Esophagus squamous epithelium (tissue), 5 donors: ENCODE results near the gene CHST10. TPM values are rescaled to one million over a fixed set of nuclear protein-coding genes. Genes with fewer than 3 reads are reported as not detected.

Experiments
- DNase-seq: peaks from one replicate; lab custom pipeline; 2025; lab: John Stamatoyannopoulos, UW
- H3K27ac ChIP-seq, 4 donors: fragments of 200-600 bp; sonication (generic); one replicate each; pipeline ENCODE4 v1.5.1; 2016 to 2019; ENCODE audit warnings: mild to moderate bottlenecking in 1 of 4
- H3K27me3 ChIP-seq, 4 donors: fragments of 200-600 bp; sonication (generic); 1 replicate in 3 of 4; 2 replicates in 1 of 4; pipeline versions ENCODE4 v1.5.1 to v1.6.0; 2017 to 2021; ENCODE audit warnings: antibody characterized with exemption in 1 of 4
- H3K36me3 ChIP-seq, 3 donors: fragments of 200-600 bp; sonication (generic); one replicate each; pipeline ENCODE4 v1.5.1; 2016 to 2019
- H3K4me1 ChIP-seq, 3 donors: fragments of 200-600 bp; sonication (generic); one replicate each; pipeline ENCODE4 v1.5.1; 2017 to 2019
- H3K4me3 ChIP-seq, 4 donors: fragments of 200-600 bp; sonication (generic); 1 replicate in 3 of 4; 2 replicates in 1 of 4; pipeline ENCODE4 v1.5.1; 2016 to 2019; ENCODE audit warnings: mild to moderate bottlenecking in 2 of 4, moderate library complexity in 1 of 4
- H3K9me3 ChIP-seq, 3 donors: fragments of 200-600 bp; sonication (generic); one replicate each; pipeline ENCODE4 v1.5.1; 2016 to 2019
- POLR2A ChIP-seq, 4 donors: fragments of 450-650 bp; IDR thresholded peaks; one replicate each; pipeline ENCODE4 v1.6.1; 2017; ENCODE audit warnings: antibody characterized with exemption in 4 of 4, mild to moderate bottlenecking in 4 of 4, moderate library complexity in 3 of 4
- WGBS, 2 donors: methylation state at CpG; one replicate each; pipeline ENCODE4 v1.1.5; 2018; 5-methylcytosine and 5-hydroxymethylcytosine counted together
- intact Hi-C: fragments of 100-400 bp; cut with DNase I; formaldehyde crosslinking; loops from one replicate; pipeline ENCODE4 v1.15.0; 2022
- total RNA-seq, 4 donors: library from RNA; depleted of rRNA; stranded (reverse); fragments of >200 nt; gene quantifications; one replicate each; pipeline ENCODE4 v1.1.0, GENCODE V29; 2016
- TF ChIP-seq, protein P1 (sequence below), 6 experiments: fragments of 450-650 bp in 4 of 6; fragments of 200-600 bp in 2 of 6; sonication (generic) in 2 of 6; IDR thresholded peaks; one replicate each; pipeline ENCODE4 v1.5.1; 2016 to 2019; ENCODE audit warnings: antibody characterized with exemption in 6 of 6, mild to moderate bottlenecking in 4 of 6, moderate library complexity in 4 of 6
- donor health status: DM: yes; HTN: yes; CAD: no.

Gene CHST10
- total RNA-seq, 4 donors from 2014 or later, result 0.53 to 7.0 (median 3.2) TPM

DNA sequence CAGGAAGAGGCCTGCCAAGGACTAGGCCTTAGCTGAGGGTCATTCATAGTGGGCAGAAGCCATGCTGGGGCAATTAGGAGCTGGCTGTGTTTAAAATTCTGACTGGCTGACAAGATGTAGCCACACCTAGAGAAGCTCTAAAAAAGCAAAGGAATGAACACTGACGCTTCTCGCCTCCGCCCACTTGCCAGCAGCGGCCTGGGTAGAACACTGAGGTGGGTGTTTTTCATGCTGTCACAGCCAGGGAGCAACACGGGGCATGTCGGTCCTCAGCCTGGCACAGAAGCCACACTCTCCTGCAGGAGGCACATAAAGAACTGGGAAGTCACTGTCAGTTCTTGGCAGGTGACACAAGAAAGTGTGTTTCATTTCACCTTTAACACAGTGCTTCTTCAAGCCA lies 10.4 kb downstream of the CHST10 start:
- DNase-seq, result no peak
- no peak overlapping the region for H3K4me3 ChIP-seq
- TF ChIP-seq, protein P1, sequence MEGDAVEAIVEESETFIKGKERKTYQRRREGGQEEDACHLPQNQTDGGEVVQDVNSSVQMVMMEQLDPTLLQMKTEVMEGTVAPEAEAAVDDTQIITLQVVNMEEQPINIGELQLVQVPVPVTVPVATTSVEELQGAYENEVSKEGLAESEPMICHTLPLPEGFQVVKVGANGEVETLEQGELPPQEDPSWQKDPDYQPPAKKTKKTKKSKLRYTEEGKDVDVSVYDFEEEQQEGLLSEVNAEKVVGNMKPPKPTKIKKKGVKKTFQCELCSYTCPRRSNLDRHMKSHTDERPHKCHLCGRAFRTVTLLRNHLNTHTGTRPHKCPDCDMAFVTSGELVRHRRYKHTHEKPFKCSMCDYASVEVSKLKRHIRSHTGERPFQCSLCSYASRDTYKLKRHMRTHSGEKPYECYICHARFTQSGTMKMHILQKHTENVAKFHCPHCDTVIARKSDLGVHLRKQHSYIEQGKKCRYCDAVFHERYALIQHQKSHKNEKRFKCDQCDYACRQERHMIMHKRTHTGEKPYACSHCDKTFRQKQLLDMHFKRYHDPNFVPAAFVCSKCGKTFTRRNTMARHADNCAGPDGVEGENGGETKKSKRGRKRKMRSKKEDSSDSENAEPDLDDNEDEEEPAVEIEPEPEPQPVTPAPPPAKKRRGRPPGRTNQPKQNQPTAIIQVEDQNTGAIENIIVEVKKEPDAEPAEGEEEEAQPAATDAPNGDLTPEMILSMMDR (IDR thresholded peaks at IDR 0.05), result no peak
- no peak for TF ChIP-seq POLR2A (IDR thresholded peaks at IDR 0.05)
- no peaks in the 10 kb centered on the region for H3K9me3 ChIP-seq
- no peaks in the 10 kb centered on the region for H3K27me3 ChIP-seq
- H3K27ac ChIP-seq, result no peak overlapping the region
- intact Hi-C loops, result no loop called here
- no peaks in the 10 kb centered on the region for H3K4me1 ChIP-seq
- 41 to 59% methylated on average over 6 of the region's 6 CpGs for WGBS, 2 donors
- peaks cover 0 to 49% (median 7%) of the 10 kb centered on the region in 3 donors for H3K36me3 ChIP-seq

- no peaks in the 10 kb centered on the region for H3K27me3 ChIP-seq
- TF ChIP-seq, protein P1 (IDR thresholded peaks at IDR 0.05), result no peak
- TF ChIP-seq POLR2A (IDR thresholded peaks at IDR 0.05), result no peak
- H3K27ac ChIP-seq, result no peak overlapping the region
- H3K4me1 ChIP-seq, result no peaks in the 10 kb centered on the region
- DNase-seq, result no peak
- WGBS, 2 donors, result 92 to 100% methylated on average over 2 to 4 of the region's 5 CpGs
- intact Hi-C loops, result no loop called here
- H3K36me3 ChIP-seq, result peaks cover 0 to 51% (median 7%) of the 10 kb centered on the region in 3 donors
- no peaks in the 10 kb centered on the region for H3K9me3 ChIP-seq
- H3K4me3 ChIP-seq, result no peak overlapping the region
Observed at GRCh38 chr2:100406120-100406508, 11.4 kb downstream of the CHST10 start.

DNA sequence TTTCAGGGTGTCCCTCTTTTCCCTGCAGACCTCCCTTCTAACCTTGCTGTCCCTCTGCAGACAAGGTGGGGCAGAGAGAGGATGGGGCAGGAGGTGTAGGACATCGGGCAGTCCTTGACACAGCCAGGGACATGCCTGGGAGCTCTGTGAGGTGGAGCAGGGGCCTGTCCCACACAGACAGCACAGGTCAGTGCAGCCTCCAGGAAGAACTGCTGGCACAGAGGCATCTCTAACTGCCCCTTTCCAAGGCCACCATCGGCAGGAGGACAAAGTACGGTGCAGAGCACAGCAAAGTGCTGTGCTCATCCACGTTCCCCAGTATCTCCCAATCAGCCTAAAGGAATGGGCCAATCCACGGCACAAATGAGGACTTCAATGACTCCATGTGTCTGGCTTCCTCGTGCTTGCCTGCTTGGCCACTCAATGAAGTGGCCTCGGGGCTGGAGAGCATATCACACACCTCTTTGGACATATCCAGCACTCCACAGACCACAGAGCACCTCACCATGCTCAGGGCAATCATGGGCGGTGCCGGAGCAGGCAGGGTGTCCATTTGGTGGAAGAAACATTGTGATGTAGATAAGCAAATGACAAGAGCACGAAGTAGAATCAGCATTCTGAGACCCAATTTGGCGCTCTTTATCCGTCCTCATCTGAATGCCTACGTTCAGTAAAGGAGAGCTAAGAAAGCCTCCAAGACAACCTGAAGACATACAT lies 11.9 kb downstream of the CHST10 start:
- Histone ChIP-seq H3K4me3 (no peak overlapping the region), H3K9me3 (no peaks in the 10 kb centered on the region), H3K27me3 (no peaks in the 10 kb centered on the region), H3K36me3 (peaks cover 0 to 51% (median 7%) of the 10 kb centered on the region in 3 donors), H3K27ac (no peak overlapping the region), H3K4me1 (no peaks in the 10 kb centered on the region)
- intact Hi-C loops, result no loop called here
- TF ChIP-seq, protein P1 (IDR thresholded peaks at IDR 0.05), result no peak
- no peak for TF ChIP-seq POLR2A (IDR thresholded peaks at IDR 0.05)
- DNase-seq, result no peak
- WGBS, 2 donors, result 87 to 94% methylated on average over 10 to 11 of the region's 13 CpGs

GRCh38 chr2:100404411-100404810 lies 13.1 kb downstream of the CHST10 start:
- Histone ChIP-seq H3K9me3 (no peaks in the 10 kb centered on the region), H3K27ac (no peak overlapping the region), H3K4me1 (no peaks in the 10 kb centered on the region), H3K27me3 (no peaks in the 10 kb centered on the region), H3K4me3 (no peak overlapping the region), H3K36me3 (peaks cover 0 to 51% (median 7%) of the 10 kb centered on the region in 3 donors)
- 83 to 97% methylated on average over 7 of the region's 7 CpGs for WGBS, 2 donors
- intact Hi-C loops, result no loop called here
- TF ChIP-seq, protein P1 (IDR thresholded peaks at IDR 0.05), result no peak
- no peak for TF ChIP-seq POLR2A (IDR thresholded peaks at IDR 0.05)
- no peak for DNase-seq

DNA sequence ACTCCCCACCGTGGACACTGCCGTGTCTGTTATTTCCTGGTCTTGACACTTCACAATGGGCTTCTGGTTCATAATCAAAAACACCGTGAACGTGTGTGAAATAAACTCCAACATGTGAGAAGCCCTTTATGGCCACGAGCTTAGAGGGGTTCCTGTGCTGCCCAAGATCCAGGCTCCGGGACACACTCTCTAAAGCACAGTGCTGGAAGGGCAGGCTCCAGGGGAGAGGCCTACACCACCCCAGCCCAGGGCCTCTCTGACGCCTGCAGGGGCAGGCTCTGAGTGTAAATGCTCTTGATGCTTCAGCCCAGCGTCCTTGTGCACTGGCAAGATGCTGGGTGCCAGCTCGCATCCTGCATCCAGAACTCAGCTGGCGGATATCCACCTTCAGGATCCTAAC lies 13.7 kb downstream of the CHST10 start:
- H3K9me3 ChIP-seq, result no peaks in the 10 kb centered on the region
- H3K36me3 ChIP-seq, result peaks cover 0 to 48% (median 7%) of the 10 kb centered on the region in 3 donors
- H3K27me3 ChIP-seq, result no peaks in the 10 kb centered on the region
- intact Hi-C loops, result no loop called here
- no peak overlapping the region for H3K4me3 ChIP-seq
- H3K27ac ChIP-seq, result no peak overlapping the region
- H3K4me1 ChIP-seq, result no peaks in the 10 kb centered on the region
- WGBS, 2 donors, result 68 to 85% methylated on average over 6 to 7 of the region's 10 CpGs
- DNase-seq, result no peak
- TF ChIP-seq POLR2A (IDR thresholded peaks at IDR 0.05), result no peak
- TF ChIP-seq, protein P1 (IDR thresholded peaks at IDR 0.05), result no peak
